Suprapubic skin (tissue), 3 donors: Measurements from ENCODE around the gene SWT1.

ENCODE experiments used
- POLR2AphosphoS5 ChIP-seq, 3 donors: sonication (generic); formaldehyde crosslinking; IDR thresholded peaks; one replicate each; pipeline ENCODE4 v1.6.1; 2017; ENCODE audit warnings: antibody characterized with exemption in 3 of 3
- TF ChIP-seq, protein P1 (sequence below), 2 donors: fragments of 200-600 bp in 1 of 2; fragments of 450-650 bp in 1 of 2; sonication (generic) in 1 of 2; IDR thresholded peaks; one replicate each; pipeline ENCODE4 v1.5.1; 2016 to 2019; ENCODE audit warnings: antibody characterized with exemption in 2 of 2, mild to moderate bottlenecking in 1 of 2, moderate library complexity in 1 of 2

DNA sequence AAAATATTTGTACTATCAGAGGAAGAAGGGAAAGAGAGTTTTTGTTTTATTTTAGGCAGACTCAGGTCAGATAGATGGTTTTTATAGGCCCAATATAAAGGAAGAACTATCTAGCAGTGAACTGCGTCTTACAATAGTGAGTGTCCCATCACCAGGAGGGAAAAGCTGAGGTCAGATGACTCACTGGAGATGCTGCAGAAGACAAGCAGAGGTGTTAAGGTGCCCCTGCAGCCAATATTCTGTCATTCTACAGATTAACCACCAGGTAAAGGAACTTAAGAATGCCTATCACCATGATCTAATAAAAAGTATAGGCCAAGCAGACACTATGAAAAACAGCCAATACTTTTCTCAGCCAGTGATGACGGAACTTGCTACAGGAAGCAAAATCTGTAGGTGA is 130.5 kb downstream of the SWT1 start:
- TF ChIP-seq, protein P1, sequence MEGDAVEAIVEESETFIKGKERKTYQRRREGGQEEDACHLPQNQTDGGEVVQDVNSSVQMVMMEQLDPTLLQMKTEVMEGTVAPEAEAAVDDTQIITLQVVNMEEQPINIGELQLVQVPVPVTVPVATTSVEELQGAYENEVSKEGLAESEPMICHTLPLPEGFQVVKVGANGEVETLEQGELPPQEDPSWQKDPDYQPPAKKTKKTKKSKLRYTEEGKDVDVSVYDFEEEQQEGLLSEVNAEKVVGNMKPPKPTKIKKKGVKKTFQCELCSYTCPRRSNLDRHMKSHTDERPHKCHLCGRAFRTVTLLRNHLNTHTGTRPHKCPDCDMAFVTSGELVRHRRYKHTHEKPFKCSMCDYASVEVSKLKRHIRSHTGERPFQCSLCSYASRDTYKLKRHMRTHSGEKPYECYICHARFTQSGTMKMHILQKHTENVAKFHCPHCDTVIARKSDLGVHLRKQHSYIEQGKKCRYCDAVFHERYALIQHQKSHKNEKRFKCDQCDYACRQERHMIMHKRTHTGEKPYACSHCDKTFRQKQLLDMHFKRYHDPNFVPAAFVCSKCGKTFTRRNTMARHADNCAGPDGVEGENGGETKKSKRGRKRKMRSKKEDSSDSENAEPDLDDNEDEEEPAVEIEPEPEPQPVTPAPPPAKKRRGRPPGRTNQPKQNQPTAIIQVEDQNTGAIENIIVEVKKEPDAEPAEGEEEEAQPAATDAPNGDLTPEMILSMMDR (IDR thresholded peaks at IDR 0.05), result no peak
- no peak for TF ChIP-seq POLR2AphosphoS5 (IDR thresholded peaks at IDR 0.05)
